Measurements from ENCODE around the gene GABRG3. TPM values are rescaled to one million over a fixed set of nuclear protein-coding genes. Genes with fewer than 3 reads are reported as not detected.

The GABRG3 gene
- total and polyA plus RNA-seq, 11 donors = not detected

GRCh38 chr15:26929588-26929987, 41.4 kb upstream of the GABRG3 start:
- Histone ChIP-seq H3K27me3 (peaks cover 0 to 5% (median 0%) of the 10 kb centered on the region in 9 donors), H3K4me3 (no peak overlapping the region), H3K9me3 (no peaks in the 10 kb centered on the region), H3K36me3 (no peaks in the 10 kb centered on the region), H3K4me1 (no peaks in the 10 kb centered on the region), H3K27ac (no peak overlapping the region)
- ATAC-seq (no peak), DNase-seq (no peak)
- TF ChIP-seq POLR2A (IDR thresholded peaks at IDR 0.05) (no peak), CTCF (IDR thresholded peaks at IDR 0.05) (no peak)
- 69 to 87% (median 75%) methylated on average over 3 to 4 of the region's 4 CpGs for WGBS, 4 donors
- intact Hi-C loops (cut with DNase I) = no loop called here

- 77 to 88% (median 81%) methylated on average over 6 of the region's 6 CpGs for WGBS, 4 donors
- DNase-seq = no peak
- no peak for TF ChIP-seq CTCF (IDR thresholded peaks at IDR 0.05)
- TF ChIP-seq POLR2A (IDR thresholded peaks at IDR 0.05) = no peak
- Histone ChIP-seq H3K4me1 (no peaks in the 10 kb centered on the region), H3K27me3 (no peaks in the 10 kb centered on the region), H3K27ac (no peak overlapping the region), H3K36me3 (no peaks in the 10 kb centered on the region), H3K9me3 (no peaks in the 10 kb centered on the region), H3K4me3 (no peak overlapping the region)
- intact Hi-C loops (cut with DNase I) = no loop called here
- ATAC-seq = no peak
These were observed 36.1 kb upstream of the GABRG3 start for GRCh38 chr15:26934848-26935247.

GRCh38 chr15:26935322-26935721, 35.7 kb upstream of the GABRG3 start:
- 87 to 92% (median 88%) methylated on average over 12 of the region's 12 CpGs for WGBS, 4 donors
- no peak for DNase-seq
- intact Hi-C loops (cut with DNase I) = no loop called here
- Histone ChIP-seq H3K27ac (no peak overlapping the region), H3K36me3 (no peaks in the 10 kb centered on the region), H3K9me3 (no peaks in the 10 kb centered on the region), H3K4me1 (no peaks in the 10 kb centered on the region), H3K27me3 (no peaks in the 10 kb centered on the region), H3K4me3 (no peak overlapping the region)
- ATAC-seq = no peak
- no peak for TF ChIP-seq CTCF (IDR thresholded peaks at IDR 0.05)
- TF ChIP-seq POLR2A (IDR thresholded peaks at IDR 0.05) = no peak

GRCh38 chr15:26936502-26936901, 34.5 kb upstream of the GABRG3 start:
- Histone ChIP-seq H3K4me3 (no peak overlapping the region), H3K9me3 (no peaks in the 10 kb centered on the region), H3K27me3 (no peaks in the 10 kb centered on the region), H3K4me1 (no peaks in the 10 kb centered on the region), H3K36me3 (no peaks in the 10 kb centered on the region), H3K27ac (no peak overlapping the region)
- WGBS, 4 donors = 75 to 88% (median 83%) methylated on average over 5 of the region's 5 CpGs
- no peak for TF ChIP-seq CTCF (IDR thresholded peaks at IDR 0.05)
- TF ChIP-seq POLR2A (IDR thresholded peaks at IDR 0.05) = no peak
- ATAC-seq = no peak
- no peak for DNase-seq
- intact Hi-C loops (cut with DNase I) = no loop called here

Measured in heart left ventricle (tissue), 16 donors.